Fibroblast of lung (primary cell): Measurements from ENCODE around the gene SSH2. TPM values are rescaled to one million over a fixed set of nuclear protein-coding genes. Genes with fewer than 3 reads are reported as not detected.

ENCODE experiments used
- DNase-seq, 2 donors: peaks; one replicate each; pipeline versions ENCODE4 v3.0.0 to v3.0.0-alpha.2; 2010; ENCODE audit warnings: low read depth in 2 of 2
- H2AFZ ChIP-seq: 2 replicates; pipeline ENCODE4 v1.5.1; 2012; ENCODE audit warnings: low read length, control low read depth, inconsistent platforms
- H3K27ac ChIP-seq: 2 replicates; pipeline ENCODE4 v1.5.1; 2011; ENCODE audit warnings: low read length, control low read depth; ENCODE audit not compliant: insufficient read depth
- H3K27me3 ChIP-seq: 2 replicates; pipeline ENCODE4 v1.5.1; 2011; ENCODE audit warnings: mild to moderate bottlenecking, low read length; ENCODE audit not compliant: control insufficient read depth, insufficient read depth
- H3K36me3 ChIP-seq: 2 replicates; pipeline ENCODE4 v1.5.1; 2011; ENCODE audit warnings: low read length; ENCODE audit not compliant: control insufficient read depth, insufficient read depth
- H3K4me1 ChIP-seq: 2 replicates; pipeline ENCODE4 v1.5.1; 2011; ENCODE audit warnings: low read length; ENCODE audit not compliant: control insufficient read depth, insufficient read depth; ENCODE audit errors: extremely low read depth
- H3K4me2 ChIP-seq: 2 replicates; pipeline ENCODE4 v1.5.1; 2011; ENCODE audit warnings: low read length, control low read depth; ENCODE audit not compliant: insufficient read depth; ENCODE audit errors: extremely low read depth
- H3K4me3 ChIP-seq, 4 experiments: fragments of 200-600 bp in 1 of 4; sonication (generic) in 1 of 4; replicated peaks in 1 of 4; 2 replicates each; pipeline ENCODE4 v1.5.1; 2011 to 2016; ENCODE audit warnings: low read length in 4 of 4, low read depth in 3 of 4, mild to moderate bottlenecking in 3 of 4, control low read depth in 2 of 4, inconsistent platforms in 1 of 4, mixed read lengths in 1 of 4; ENCODE audit not compliant: insufficient read depth in 1 of 4; ENCODE audit errors: control extremely low read depth in 1 of 4
- H3K79me2 ChIP-seq: 2 replicates; pipeline ENCODE4 v1.5.1; 2012; ENCODE audit warnings: mild to moderate bottlenecking, low read length, inconsistent platforms; ENCODE audit not compliant: control insufficient read depth, insufficient read depth
- H3K9ac ChIP-seq: 2 replicates; pipeline ENCODE4 v1.5.1; 2011; ENCODE audit warnings: mild to moderate bottlenecking, low read length, control low read depth; ENCODE audit not compliant: insufficient read depth
- H3K9me3 ChIP-seq: 2 replicates; pipeline ENCODE4 v1.5.1; 2012; ENCODE audit warnings: low read depth, low read length; ENCODE audit not compliant: control insufficient read depth, insufficient read depth
- H4K20me1 ChIP-seq: 2 replicates; pipeline ENCODE4 v1.5.1; 2011; ENCODE audit warnings: low read length; ENCODE audit not compliant: control insufficient read depth, insufficient read depth; ENCODE audit errors: extremely low read depth
- CTCF ChIP-seq, 2 donors: IDR thresholded peaks in 1 of 2; conservative IDR thresholded peaks in 1 of 2; 1 replicate in 1 of 2; 2 replicates in 1 of 2; pipeline ENCODE4 v1.5.1; 2011 to 2012; ENCODE audit warnings: low read length in 2 of 2, control low read depth in 1 of 2, inconsistent platforms in 1 of 2, low read depth in 1 of 2, mild to moderate bottlenecking in 1 of 2
- EZH2 ChIP-seq: IDR thresholded peaks from 2 replicates; pipeline ENCODE4 v1.5.1; 2012; ENCODE audit warnings: low read length, control low read depth, mild to moderate bottlenecking; ENCODE audit errors: missing control alignments
- polyA plus RNA-seq, 2 donors: library from polyadenylated mRNA; depleted of rRNA in 1 of 2; stranded (reverse) in 1 of 2; unstranded in 1 of 2; fragments of >200 nt; gene quantifications; 2 replicates each; pipeline ENCODE4 v1.2.1, GENCODE V29; 2011 to 2012; ENCODE audit warnings: missing spikeins in 1 of 2
- total RNA-seq: library from RNA; depleted of rRNA; stranded (reverse); fragments of >200 nt; gene quantifications from 2 replicates; pipeline ENCODE4 v1.2.1, GENCODE V29; 2014

The SSH2 gene
- total and polyA plus RNA-seq, 2 donors (not counting 1 experiment from before 2014, with no cell fraction given) = 21.0 to 30.2 TPM

- Histone ChIP-seq H3K4me2 (no peak overlapping the region), H3K9ac (no peak overlapping the region), H3K79me2 (no peaks in the 10 kb centered on the region), H3K4me1 (peaks cover 24% of the 10 kb centered on the region), H3K27me3 (no peaks in the 10 kb centered on the region), H2AFZ (no peak overlapping the region), H3K9me3 (no peaks in the 10 kb centered on the region), H3K4me3 (no peak overlapping the region), H4K20me1 (no peaks in the 10 kb centered on the region), H3K27ac (no peak overlapping the region), H3K36me3 (no peaks in the 10 kb centered on the region)
- DNase-seq = no peak
- TF ChIP-seq EZH2 (no peak), CTCF (conservative IDR thresholded peaks at IDR 0.05 in 1 of 2, IDR thresholded peaks at IDR 0.05 in 1 of 2; ENCODE audit: low read depth in 1 of 2, low read length in 2 of 2) (no peak)
Measured at GRCh38 chr17:29620779-29621500, 309.1 kb downstream of the SSH2 start.

GRCh38 chr17:29620271-29620670 is 309.8 kb downstream of the SSH2 start:
- peak; percentile 25 to 37 for DNase-seq
- no peaks in the 10 kb centered on the region for H3K79me2 ChIP-seq
- H4K20me1 ChIP-seq = no peaks in the 10 kb centered on the region
- peaks cover 22% of the 10 kb centered on the region for H3K4me1 ChIP-seq
- TF ChIP-seq CTCF (conservative IDR thresholded peaks at IDR 0.05 in 1 of 2, IDR thresholded peaks at IDR 0.05 in 1 of 2; ENCODE audit: low read depth in 1 of 2, low read length in 2 of 2) = no peak
- TF ChIP-seq EZH2 = no peak
- no peak overlapping the region for H3K9ac ChIP-seq
- no peak overlapping the region for H3K4me2 ChIP-seq
- no peak overlapping the region for H3K27ac ChIP-seq
- H3K9me3 ChIP-seq = no peaks in the 10 kb centered on the region
- H3K36me3 ChIP-seq = no peaks in the 10 kb centered on the region
- H2AFZ ChIP-seq = no peak overlapping the region
- H3K4me3 ChIP-seq = no peak overlapping the region
- H3K27me3 ChIP-seq = no peaks in the 10 kb centered on the region

DNA sequence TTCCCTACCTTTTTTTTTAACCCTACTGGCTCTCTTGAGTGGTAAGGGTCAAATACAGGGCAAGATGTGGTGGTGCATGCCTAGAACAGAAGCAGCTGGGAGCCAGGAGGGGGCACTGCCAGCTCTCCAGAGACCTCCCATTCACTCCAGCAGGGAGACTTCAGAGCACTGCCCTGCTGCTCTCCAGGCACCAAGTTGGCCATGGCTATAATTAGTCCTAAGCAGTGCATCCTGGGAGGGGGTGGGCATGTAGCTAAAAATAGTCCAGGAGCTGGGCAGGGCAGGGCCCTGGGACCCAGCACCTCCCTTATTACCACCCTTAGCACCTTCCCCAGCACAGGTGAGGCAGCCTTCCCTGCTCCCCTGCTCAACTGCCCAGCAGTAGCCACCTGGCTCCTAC is 310.8 kb downstream of the SSH2 start:
- no peak overlapping the region for H3K4me3 ChIP-seq
- TF ChIP-seq EZH2 (no peak), CTCF (conservative IDR thresholded peaks at IDR 0.05 in 1 of 2, IDR thresholded peaks at IDR 0.05 in 1 of 2; ENCODE audit: low read depth in 1 of 2, low read length in 2 of 2) (peak in 1 of 2 donors; percentile 38)
- H3K9me3 ChIP-seq = no peaks in the 10 kb centered on the region
- peaks cover 23% of the 10 kb centered on the region for H3K4me1 ChIP-seq
- no peaks in the 10 kb centered on the region for H3K36me3 ChIP-seq
- H4K20me1 ChIP-seq = no peaks in the 10 kb centered on the region
- H3K27ac ChIP-seq = no peak overlapping the region
- H2AFZ ChIP-seq = no peak overlapping the region
- DNase-seq = peak; percentile 24 to 59
- no peaks in the 10 kb centered on the region for H3K79me2 ChIP-seq
- H3K27me3 ChIP-seq = no peaks in the 10 kb centered on the region
- H3K4me2 ChIP-seq = no peak overlapping the region
- H3K9ac ChIP-seq = no peak overlapping the region
